Measurements from ENCODE around the gene COL6A2. TPM values are rescaled to one million over a fixed set of nuclear protein-coding genes. Genes with fewer than 3 reads are reported as not detected.

The COL6A2 gene
- total RNA-seq, 2 donors from 2014 or later: 259 to 377 TPM

- Histone ChIP-seq H3K9me3 (ENCODE audit: control insufficient read depth, low read length) (peaks cover 16% of the 10 kb centered on the region), H3K4me3 (ENCODE audit: low read length) (no peak overlapping the region), H3K27ac (ENCODE audit: low read depth, low read length) (no peak overlapping the region), H3K9ac (ENCODE audit: extremely low read depth, low read length, poor library complexity, severe bottlenecking) (no peak overlapping the region), H3K27me3 (ENCODE audit: control insufficient read depth, insufficient read depth, low read length, poor library complexity, severe bottlenecking) (no peaks in the 10 kb centered on the region), H3K36me3 (ENCODE audit: control insufficient read depth, insufficient read depth, low read length) (peaks cover 72% of the 10 kb centered on the region), H3K4me1 (ENCODE audit: control insufficient read depth, insufficient read depth, low read length) (no peaks in the 10 kb centered on the region)
- Mint-ChIP-seq H3K9me3 (peaks cover 10% of the 10 kb centered on the region), H3K27me3 (ENCODE audit: insufficient read depth) (no peaks in the 10 kb centered on the region), H3K4me3 (no peak overlapping the region), H3K36me3 (ENCODE audit: low read depth) (peaks cover 50% of the 10 kb centered on the region), H3K27ac (no peak overlapping the region), H3K4me1 (no peaks in the 10 kb centered on the region)
- DNase-seq: peak; percentile 33
- WGBS, 2 experiments (ENCODE audit: insufficient coverage in 1 of 2, insufficient read length in 1 of 2): 94 to 95% methylated on average over 22 to 27 of the region's 27 CpGs
- no peak for TF ChIP-seq CTCF (conservative IDR thresholded peaks at IDR 0.05)
Measured at GRCh38 chr21:46118316-46119143, 20.6 kb downstream of the COL6A2 start.

- no peaks in the 10 kb centered on the region for H3K4me1 ChIP-seq (ENCODE audit: control insufficient read depth, insufficient read depth, low read length)
- no peaks in the 10 kb centered on the region for H3K27me3 ChIP-seq (ENCODE audit: control insufficient read depth, insufficient read depth, low read length, poor library complexity, severe bottlenecking)
- H3K36me3 ChIP-seq (ENCODE audit: control insufficient read depth, insufficient read depth, low read length): peaks cover 68% of the 10 kb centered on the region
- peaks cover 10% of the 10 kb centered on the region for H3K9me3 Mint-ChIP-seq
- H3K9me3 ChIP-seq (ENCODE audit: control insufficient read depth, low read length): peaks cover 10% of the 10 kb centered on the region
- TF ChIP-seq CTCF (conservative IDR thresholded peaks at IDR 0.05): no peak
- no peak overlapping the region for H3K4me3 ChIP-seq (ENCODE audit: low read length)
- H3K4me1 Mint-ChIP-seq: no peaks in the 10 kb centered on the region
- no peak overlapping the region for H3K27ac ChIP-seq (ENCODE audit: low read depth, low read length)
- H3K9ac ChIP-seq (ENCODE audit: extremely low read depth, low read length, poor library complexity, severe bottlenecking): no peak overlapping the region
- H3K4me3 Mint-ChIP-seq: no peak overlapping the region
- WGBS, 2 experiments (ENCODE audit: insufficient coverage in 1 of 2, insufficient read length in 1 of 2): 95 to 96% methylated on average over 4 to 12 of the region's 12 CpGs
- no peak overlapping the region for H3K27ac Mint-ChIP-seq
- peak; percentile 38 for DNase-seq
- H3K27me3 Mint-ChIP-seq (ENCODE audit: insufficient read depth): no peaks in the 10 kb centered on the region
- peaks cover 47% of the 10 kb centered on the region for H3K36me3 Mint-ChIP-seq (ENCODE audit: low read depth)
Measured at GRCh38 chr21:46119144-46119636, 21.3 kb downstream of the COL6A2 start.

- Mint-ChIP-seq H3K9me3 (peaks cover 7% of the 10 kb centered on the region), H3K36me3 (ENCODE audit: low read depth) (peaks cover 43% of the 10 kb centered on the region), H3K4me3 (no peak overlapping the region), H3K27ac (no peak overlapping the region), H3K27me3 (ENCODE audit: insufficient read depth) (no peaks in the 10 kb centered on the region), H3K4me1 (no peaks in the 10 kb centered on the region)
- peak; percentile 33 for DNase-seq
- H3K4me3 ChIP-seq (ENCODE audit: low read length): no peak overlapping the region
- no peak overlapping the region for H3K27ac ChIP-seq (ENCODE audit: low read depth, low read length)
- H3K9me3 ChIP-seq (ENCODE audit: control insufficient read depth, low read length): peaks cover 4% of the 10 kb centered on the region
- H3K36me3 ChIP-seq (ENCODE audit: control insufficient read depth, insufficient read depth, low read length): peaks cover 63% of the 10 kb centered on the region
- 92 to 93% methylated on average over 6 to 14 of the region's 14 CpGs for WGBS, 2 experiments (ENCODE audit: insufficient coverage in 1 of 2, insufficient read length in 1 of 2)
- H3K27me3 ChIP-seq (ENCODE audit: control insufficient read depth, insufficient read depth, low read length, poor library complexity, severe bottlenecking): no peaks in the 10 kb centered on the region
- H3K4me1 ChIP-seq (ENCODE audit: control insufficient read depth, insufficient read depth, low read length): no peaks in the 10 kb centered on the region
- H3K9ac ChIP-seq (ENCODE audit: extremely low read depth, low read length, poor library complexity, severe bottlenecking): no peak overlapping the region
- no peak for TF ChIP-seq CTCF (conservative IDR thresholded peaks at IDR 0.05)
Measured at GRCh38 chr21:46119637-46120271, 21.8 kb downstream of the COL6A2 start.
